GM12872 (cell line): ENCODE results near the gene ATP13A2.

Experiments
- CTCF ChIP-seq: IDR thresholded peaks from 3 replicates; pipeline ENCODE4 v1.5.1; 2011; ENCODE audit warnings: low read depth, mild to moderate bottlenecking, low read length, moderate library complexity; ENCODE audit not compliant: insufficient read depth

Gene ATP13A2

DNA sequence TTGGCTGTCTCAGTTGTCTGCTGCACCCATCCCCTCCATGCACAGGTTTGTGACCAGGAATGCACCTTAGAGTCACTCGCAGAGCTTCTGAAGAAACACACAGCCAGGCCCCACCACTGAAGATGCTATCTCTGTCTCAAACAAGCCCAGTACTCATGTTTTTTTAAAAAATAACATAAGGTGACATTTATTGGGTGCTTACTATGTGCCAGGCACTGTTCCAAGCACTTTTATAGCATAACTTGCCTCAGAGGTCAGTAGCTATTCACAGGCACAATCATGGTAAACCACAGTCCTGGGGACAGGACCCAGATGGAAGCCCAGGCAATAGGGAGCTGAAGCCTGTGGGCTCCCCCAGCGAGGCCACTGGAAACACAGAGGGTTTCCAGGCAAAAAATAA is 8.8 kb upstream of the ATP13A2 start:
- no peak for TF ChIP-seq CTCF

DNA sequence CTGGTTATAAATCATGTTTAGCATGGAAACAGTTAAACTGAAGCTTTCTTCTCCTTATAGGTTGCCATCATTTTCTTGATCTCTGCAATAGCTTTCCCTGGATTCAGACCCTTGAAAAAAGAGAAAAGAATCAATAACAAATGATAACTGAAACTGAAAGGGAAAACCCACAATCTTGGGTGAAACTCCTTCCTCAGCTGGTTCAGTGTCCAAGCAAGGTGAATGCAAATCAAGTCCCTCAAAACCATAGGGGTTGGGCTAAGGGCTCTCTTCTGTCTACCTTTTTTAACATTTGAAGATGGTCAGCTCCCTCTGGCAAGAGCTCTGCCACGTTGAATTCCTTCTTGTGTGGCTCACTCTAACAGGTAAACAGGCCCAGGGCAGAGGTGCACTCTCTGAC is 7.1 kb upstream of the ATP13A2 start:
- TF ChIP-seq CTCF = no peak

GRCh38 chr1:17017435-17017834 is 5.7 kb upstream of the ATP13A2 start:
- TF ChIP-seq CTCF = no peak

- no peak for TF ChIP-seq CTCF
Observed at GRCh38 chr1:17016317-17016661, 4.6 kb upstream of the ATP13A2 start.

DNA sequence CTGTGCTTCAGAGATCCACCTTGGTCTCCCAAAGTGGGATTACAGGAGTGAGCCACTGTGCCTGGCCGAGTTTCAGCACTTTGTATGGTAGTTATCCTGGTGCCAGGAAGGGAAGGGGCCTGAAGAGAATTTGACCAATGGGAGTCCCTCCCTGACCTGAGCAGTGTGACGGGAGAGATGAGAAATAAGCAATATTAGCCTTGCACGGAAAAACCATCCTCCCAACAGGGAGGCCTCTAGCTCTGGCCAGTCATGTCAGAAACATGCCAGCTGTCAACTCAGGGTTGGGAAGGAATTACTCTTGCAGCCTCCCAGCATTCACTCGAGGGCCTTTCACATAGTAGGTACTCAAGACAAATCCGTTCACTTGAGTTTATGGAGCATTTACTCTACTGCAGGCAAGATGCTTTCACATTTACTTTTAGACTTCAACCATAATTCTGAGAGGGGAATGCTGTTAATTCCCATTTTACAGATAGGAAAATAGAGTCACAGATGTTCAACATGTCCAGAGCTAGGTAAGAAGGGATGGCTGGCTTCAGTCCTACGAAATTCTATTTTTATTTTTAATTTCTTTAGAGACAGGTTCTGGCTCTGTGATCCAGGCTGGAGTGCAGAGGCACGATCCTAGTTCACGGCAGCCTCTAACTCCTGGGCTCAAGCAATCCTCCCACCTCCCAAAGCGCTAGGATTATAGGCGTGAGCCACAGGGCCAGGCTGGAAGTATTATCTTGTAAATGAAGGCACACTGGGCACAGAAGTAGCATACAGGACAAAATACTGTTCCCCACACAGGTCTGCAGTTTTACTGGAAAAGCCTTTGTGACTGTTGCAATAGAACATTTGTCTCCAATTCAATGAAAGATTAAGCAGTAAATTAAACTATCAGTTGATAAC is 3.2 kb upstream of the ATP13A2 start:
- no peak for TF ChIP-seq CTCF

- no peak for TF ChIP-seq CTCF
Observed at GRCh38 chr1:17013491-17014320, 2.0 kb upstream of the ATP13A2 start.

DNA sequence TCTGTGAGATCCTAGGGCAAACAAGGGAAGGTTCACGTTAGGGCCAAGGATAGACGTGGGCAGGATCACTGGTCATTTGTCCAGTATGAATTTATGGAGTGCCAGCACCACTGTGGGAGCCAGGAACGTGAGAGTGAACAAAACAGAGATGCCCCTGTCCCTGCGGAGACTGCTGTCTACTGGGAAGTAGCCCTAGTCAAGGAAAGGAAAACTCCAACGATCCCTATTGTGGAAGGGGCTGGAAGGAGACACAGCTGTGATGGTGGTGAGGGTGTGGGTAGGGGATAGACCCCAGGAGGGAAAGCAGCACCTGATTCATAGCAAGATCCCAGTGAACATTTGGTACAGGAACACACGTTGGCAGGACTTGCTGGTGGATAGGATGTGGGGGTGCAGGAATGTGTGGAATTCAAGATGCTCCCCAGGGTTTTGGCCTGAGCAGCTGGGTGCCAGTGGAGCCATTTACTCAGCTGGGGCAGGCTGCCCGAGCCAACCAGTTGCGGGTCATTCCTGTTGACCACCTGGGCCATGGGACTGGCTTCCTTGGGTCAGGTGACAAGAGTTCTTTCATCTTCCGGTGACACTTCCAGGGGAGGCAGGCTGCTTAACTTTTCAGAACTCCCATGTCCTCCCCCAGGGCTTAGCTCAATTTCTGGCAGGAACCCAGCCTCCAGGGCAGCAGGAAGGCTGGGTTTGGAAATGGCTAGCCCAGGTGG is 1.2 kb upstream of the ATP13A2 start:
- TF ChIP-seq CTCF = no peak
